Heart left ventricle (tissue), 13 donors: ENCODE data around the gene SNCA.

ENCODE experiments used
- CTCF ChIP-seq, 12 donors: fragments of 200-600 bp; sonication (generic) in 4 of 12; IDR thresholded peaks; one replicate each; pipeline versions ENCODE4 v1.5.0 to v1.8.0; 2018 to 2022; ENCODE audit warnings: antibody characterized with exemption in 12 of 12, mild to moderate bottlenecking in 5 of 12
- POLR2A ChIP-seq, 2 donors: fragments of 450-650 bp; IDR thresholded peaks; one replicate each; pipeline ENCODE4 v1.6.1; 2017; ENCODE audit warnings: antibody characterized with exemption in 2 of 2, mild to moderate bottlenecking in 2 of 2, moderate library complexity in 2 of 2
- donor health status: ischemic (EF 13 %, LVEDD 7.1; RV severe dilation, severe dysfunction).
- donor health status: DM: no; HTN: yes; CAD: no.
- donor health status: DM: no; HTN: no; CAD: no.
- donor health status: ischemic (EF 25% LVEDD 6.9; RV normal size, moderate dysfunction).
- donor health status: ischemic (EF 25% LVEDD 5.7; RV mildly dilated, moderate dysfunction).
- donor health status: ischemic (EF 35%, LVEDD 5.7; RV mildly dilated, moderate dysfunction).
- donor health status: nonischemic (EF 11% LVEDD 7.7; RV severe dilation, severe dysfunction).
- donor health status: DM: yes; HTN: yes; CAD: no.
- donor health status: PGD.
- donor health status: ischemic (EF 29% LVEDD 5.4; RV normal size, mild dysfunction).
- donor health status: nonischemic (EF 23%, LVEDD 6.1; RV moderate dilation, normal function).

- TF ChIP-seq CTCF (IDR thresholded peaks at IDR 0.05) (no peak), POLR2A (IDR thresholded peaks at IDR 0.05) (no peak)
Measured at GRCh38 chr4:89707467-89707866, 129.5 kb downstream of the SNCA start.
